HG03196 (cell line): ENCODE data around the gene EXOSC7.

Source experiments
- ATAC-seq: cut with Tn5 transposase; IDR thresholded peaks from one replicate; pipeline ENCODE4 v1.9.1; 2021; ENCODE audit not compliant: unreplicated experiment

Gene EXOSC7

DNA sequence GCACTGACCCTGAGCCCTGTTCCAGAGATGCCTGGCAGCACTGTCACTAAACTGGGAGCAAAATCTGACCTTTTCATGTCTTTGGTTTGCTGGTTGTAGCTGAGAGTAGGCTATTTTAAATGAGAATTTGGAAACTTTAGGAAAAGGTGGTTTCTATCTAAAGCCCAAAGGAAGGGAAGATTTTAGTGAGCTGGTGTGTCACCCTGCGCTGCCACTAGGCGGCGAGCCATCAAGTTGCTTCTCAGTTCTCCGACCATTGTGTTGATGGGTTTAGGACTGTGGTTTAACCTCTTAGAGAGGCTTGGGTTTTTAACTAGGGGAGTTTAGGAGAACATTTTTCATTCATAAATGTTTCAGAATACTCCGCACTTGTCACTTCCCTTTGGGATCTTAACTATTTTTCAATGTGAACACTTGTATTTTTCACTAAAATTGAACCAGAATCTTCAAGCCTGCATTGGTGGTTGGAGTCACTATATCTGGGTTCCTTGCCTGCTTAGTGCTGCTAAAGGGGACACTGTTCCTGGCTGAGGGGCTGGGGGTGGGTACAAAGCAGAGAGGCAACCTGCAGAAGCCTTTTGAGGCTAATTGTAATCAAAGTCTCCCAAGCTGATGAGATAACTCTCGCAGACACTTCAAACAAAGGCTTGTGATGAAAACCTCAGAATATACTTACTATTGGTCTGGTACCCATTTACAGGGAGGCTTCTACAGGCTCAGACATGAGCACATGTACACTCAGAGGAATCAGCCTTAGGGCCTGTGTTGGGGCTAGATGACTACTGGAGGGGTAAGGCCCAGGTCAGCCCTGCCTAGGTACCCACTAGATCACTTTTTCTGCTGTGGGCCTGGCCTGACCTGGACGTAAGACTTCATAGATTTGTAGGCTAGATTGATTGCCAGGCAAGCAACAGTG, 16.8 kb downstream of the EXOSC7 start:
- no peak for ATAC-seq

DNA sequence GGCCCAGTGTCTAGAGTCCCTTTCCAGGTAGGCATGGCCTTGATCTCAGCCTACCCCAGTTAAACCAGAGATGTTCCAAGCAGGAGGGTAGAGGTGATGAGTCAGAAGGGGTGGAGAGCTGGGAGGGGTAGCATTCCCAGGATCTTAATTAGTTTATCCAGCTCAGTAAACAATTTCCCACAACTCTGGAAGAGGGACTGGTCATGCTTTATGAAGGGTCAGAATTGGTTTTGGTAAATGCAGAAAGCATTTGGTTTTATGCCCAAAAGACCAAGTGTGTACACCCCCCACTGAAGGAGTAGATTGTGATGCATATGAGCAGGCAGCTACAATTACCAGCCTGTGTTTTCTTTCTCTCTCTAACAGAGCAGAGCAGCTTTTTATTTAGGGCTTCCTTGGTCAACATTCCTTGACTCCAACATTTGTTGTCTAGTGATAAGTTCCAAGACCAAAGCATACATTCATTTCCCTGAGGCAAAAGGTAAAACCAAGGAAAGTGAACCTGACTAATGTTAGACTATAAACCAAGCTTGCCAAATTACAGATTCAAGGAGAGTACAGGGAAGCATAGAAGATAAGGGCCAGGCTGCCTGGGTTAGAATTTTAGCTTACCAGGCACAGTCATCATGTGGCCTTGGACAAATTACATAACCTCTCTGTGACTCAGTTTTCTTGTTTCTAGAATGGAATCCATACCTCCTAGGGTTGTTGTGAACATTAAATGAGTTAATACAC, 17.6 kb downstream of the EXOSC7 start:
- ATAC-seq = no peak

- no peak for ATAC-seq
Measured at GRCh38 chr3:44995142-44995770, 19.2 kb downstream of the EXOSC7 start.

GRCh38 chr3:44996556-44996969, 20.5 kb downstream of the EXOSC7 start:
- ATAC-seq = no peak

- ATAC-seq = no peak
Measured at GRCh38 chr3:44999782-45000181, 23.7 kb downstream of the EXOSC7 start.

GRCh38 chr3:45000823-45001222, 24.8 kb downstream of the EXOSC7 start:
- ATAC-seq = no peak

- ATAC-seq = no peak
Measured at GRCh38 chr3:45001738-45002137, 25.7 kb downstream of the EXOSC7 start.

GRCh38 chr3:45002139-45002660, 26.2 kb downstream of the EXOSC7 start:
- ATAC-seq = no peak

DNA sequence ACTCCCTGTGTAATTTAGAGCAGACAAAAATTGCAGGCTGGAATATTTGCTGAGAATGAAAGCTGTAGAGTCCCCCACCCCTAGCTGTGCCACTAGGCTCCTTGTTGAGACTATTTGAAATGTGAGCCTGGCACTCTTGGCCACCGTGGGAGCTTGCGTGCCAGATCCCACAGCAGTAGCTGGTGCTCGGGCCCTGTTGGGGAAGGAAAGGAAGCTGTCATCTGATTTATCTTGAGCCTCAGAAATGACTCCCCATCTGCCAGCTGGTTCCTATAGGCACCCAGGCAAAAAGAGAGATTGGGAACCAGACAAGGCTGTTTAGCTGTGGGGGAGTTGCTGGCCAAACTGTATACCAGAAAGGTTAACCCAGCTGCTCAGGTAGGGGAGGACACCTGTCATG, 26.7 kb downstream of the EXOSC7 start:
- ATAC-seq = no peak

GRCh38 chr3:45003406-45003805, 27.4 kb downstream of the EXOSC7 start:
- ATAC-seq = no peak

- no peak for ATAC-seq
Measured at GRCh38 chr3:45003859-45004258, 27.8 kb downstream of the EXOSC7 start.

DNA sequence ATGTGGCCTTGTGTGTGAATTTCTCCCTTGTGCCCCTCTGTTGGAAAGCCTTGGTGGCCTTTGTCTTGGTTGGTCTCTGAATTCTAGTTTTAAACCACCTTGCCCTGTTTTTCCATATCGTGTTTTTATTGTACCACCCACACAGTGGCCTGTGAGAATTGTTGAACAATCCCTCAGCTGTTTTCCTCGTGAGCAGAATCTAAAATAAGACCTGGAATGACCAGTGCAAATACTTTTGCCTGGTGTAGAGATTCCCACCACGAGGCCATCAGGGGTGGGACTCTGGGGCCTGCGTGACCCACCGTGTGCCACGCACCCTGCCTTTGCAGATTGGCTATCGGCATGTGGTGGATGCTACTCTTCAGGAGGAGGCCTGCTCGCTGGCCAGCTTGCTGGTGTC, 31.0 kb downstream of the EXOSC7 start:
- no peak for ATAC-seq

- no peak for ATAC-seq
Measured at GRCh38 chr3:45008117-45008516, 32.1 kb downstream of the EXOSC7 start.

DNA sequence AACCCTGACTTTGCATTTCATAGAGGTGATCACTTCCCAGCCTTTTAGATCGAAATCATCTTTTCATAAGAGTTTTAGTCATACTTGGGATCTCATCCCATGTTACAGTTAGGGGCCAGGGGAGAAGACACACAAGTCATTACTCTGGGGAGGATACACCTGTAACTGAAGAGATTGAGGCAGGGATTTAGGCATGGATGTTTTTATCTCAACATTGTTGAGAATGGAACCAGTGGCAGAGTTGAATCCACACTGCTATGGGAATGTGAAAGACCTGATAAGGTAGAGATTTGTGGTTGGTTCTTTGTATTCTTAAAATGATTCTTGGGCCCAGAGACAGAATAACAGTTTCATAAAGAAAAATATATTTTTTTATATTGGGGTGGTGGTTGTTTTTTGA, 33.8 kb downstream of the EXOSC7 start:
- ATAC-seq = no peak

GRCh38 chr3:45010811-45011333, 34.8 kb downstream of the EXOSC7 start:
- no peak for ATAC-seq

DNA sequence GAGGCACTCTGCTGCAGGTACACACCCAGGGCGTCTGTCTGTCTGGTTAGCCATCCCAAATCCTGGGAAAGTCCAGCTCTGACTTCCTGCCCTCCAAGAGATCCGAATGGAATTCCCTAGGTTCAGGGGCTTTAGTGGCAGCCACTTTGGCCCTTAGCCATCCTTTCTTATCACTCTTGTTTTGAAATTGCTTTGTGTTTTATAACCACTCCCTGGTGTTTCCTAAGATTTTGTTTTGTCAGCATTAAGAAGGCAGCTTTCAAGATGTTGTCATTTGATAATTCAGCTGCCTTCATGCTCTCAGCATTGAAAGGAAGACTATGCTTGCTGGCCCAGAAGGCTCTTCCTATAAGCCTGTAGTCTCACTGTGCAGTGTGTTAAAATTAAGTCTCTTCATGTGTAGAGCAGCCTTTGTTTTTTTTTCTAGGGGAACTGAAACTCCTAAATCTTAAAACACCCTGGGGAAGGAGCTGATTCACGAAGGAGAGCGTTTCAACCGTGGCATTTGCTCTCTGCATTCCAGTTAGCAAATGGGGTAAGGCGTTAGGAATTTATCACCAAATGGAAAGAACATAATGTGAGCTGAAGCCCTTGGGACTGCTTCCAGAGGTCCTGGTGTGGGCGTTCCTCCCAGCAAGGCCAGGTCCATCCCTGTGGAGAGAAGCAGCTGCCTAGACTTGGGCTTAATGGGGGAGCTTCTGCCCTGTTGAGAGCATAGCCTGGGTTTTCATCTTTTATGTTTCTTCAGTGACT, 35.9 kb downstream of the EXOSC7 start:
- ATAC-seq = no peak

- ATAC-seq = no peak
Measured at GRCh38 chr3:45012577-45012976, 36.5 kb downstream of the EXOSC7 start.

GRCh38 chr3:45016916-45017315, 40.9 kb downstream of the EXOSC7 start:
- ATAC-seq = no peak

GRCh38 chr3:45017821-45018220, 41.8 kb downstream of the EXOSC7 start:
- ATAC-seq = no peak

DNA sequence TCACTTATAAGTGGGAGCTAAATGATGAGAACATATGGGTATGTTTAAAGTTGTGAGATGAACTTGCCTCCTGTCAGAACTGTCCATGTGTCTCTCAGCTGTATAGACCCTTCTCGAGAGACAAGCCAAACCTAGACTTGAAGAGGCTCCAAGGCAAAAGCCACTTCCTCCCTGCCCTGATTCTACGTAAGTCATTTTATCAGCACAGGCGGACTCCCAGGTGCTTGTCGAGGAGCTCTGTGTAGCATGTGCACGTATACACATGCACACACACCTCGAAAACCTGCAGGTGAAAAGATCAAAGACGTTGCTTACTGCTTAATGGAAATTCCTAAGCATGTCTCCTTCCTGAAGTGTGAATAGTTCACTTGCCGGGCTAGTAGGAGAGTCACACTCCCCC, 44.5 kb downstream of the EXOSC7 start:
- no peak for ATAC-seq
